Esophagus squamous epithelium (tissue), 4 donors: ENCODE data around the gene DLL4.

Source experiments
- POLR2A ChIP-seq, 4 donors: fragments of 450-650 bp; IDR thresholded peaks; one replicate each; pipeline ENCODE4 v1.6.1; 2017; ENCODE audit warnings: antibody characterized with exemption in 4 of 4, mild to moderate bottlenecking in 4 of 4, moderate library complexity in 3 of 4
- TF ChIP-seq, protein P1 (sequence below), 6 experiments: fragments of 450-650 bp in 4 of 6; fragments of 200-600 bp in 2 of 6; sonication (generic) in 2 of 6; IDR thresholded peaks; one replicate each; pipeline ENCODE4 v1.5.1; 2016 to 2019; ENCODE audit warnings: antibody characterized with exemption in 6 of 6, mild to moderate bottlenecking in 4 of 6, moderate library complexity in 4 of 6

DNA sequence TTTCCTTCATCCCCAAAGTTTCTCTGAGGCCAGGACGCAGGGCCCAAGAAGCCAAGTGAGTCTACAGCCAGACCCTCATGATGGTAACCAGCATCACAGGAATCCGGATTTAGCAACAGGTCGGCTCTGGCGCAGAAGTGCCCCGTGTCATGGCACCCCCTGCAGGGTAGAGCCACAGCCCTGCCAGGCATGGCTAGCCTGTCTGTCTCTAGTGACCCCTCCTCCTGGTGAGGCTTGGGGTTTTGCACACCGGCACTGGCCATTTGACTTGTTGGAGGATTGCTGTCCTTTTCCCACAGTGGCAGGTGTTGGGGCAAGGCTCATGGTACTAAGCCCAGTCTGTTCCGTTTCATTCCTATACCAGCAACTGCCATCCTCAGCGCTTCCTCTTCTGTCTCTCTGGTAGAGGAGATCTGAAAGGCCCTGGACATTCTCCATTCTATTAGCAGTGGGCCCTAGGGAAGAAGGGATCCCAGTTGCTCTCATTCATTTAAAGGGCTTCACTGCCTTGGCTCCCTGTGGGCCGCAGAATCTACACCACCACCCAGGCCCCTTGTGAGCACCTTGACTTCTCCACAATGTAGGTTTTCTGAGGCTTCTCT, 14.7 kb downstream of the DLL4 start:
- TF ChIP-seq, protein P1, sequence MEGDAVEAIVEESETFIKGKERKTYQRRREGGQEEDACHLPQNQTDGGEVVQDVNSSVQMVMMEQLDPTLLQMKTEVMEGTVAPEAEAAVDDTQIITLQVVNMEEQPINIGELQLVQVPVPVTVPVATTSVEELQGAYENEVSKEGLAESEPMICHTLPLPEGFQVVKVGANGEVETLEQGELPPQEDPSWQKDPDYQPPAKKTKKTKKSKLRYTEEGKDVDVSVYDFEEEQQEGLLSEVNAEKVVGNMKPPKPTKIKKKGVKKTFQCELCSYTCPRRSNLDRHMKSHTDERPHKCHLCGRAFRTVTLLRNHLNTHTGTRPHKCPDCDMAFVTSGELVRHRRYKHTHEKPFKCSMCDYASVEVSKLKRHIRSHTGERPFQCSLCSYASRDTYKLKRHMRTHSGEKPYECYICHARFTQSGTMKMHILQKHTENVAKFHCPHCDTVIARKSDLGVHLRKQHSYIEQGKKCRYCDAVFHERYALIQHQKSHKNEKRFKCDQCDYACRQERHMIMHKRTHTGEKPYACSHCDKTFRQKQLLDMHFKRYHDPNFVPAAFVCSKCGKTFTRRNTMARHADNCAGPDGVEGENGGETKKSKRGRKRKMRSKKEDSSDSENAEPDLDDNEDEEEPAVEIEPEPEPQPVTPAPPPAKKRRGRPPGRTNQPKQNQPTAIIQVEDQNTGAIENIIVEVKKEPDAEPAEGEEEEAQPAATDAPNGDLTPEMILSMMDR (IDR thresholded peaks at IDR 0.05), result no peak
- TF ChIP-seq POLR2A (IDR thresholded peaks at IDR 0.05), result no peak
